Measurements from ENCODE around the gene SELENON. TPM values are rescaled to one million over a fixed set of nuclear protein-coding genes. Genes with fewer than 3 reads are reported as not detected.

SELENON gene
- total and polyA plus RNA-seq, 2 of the 13 experiments (the other 11 are each of a cell fraction or from before 2014, with no cell fraction given), result 3.8 to 8.0 TPM

DNA sequence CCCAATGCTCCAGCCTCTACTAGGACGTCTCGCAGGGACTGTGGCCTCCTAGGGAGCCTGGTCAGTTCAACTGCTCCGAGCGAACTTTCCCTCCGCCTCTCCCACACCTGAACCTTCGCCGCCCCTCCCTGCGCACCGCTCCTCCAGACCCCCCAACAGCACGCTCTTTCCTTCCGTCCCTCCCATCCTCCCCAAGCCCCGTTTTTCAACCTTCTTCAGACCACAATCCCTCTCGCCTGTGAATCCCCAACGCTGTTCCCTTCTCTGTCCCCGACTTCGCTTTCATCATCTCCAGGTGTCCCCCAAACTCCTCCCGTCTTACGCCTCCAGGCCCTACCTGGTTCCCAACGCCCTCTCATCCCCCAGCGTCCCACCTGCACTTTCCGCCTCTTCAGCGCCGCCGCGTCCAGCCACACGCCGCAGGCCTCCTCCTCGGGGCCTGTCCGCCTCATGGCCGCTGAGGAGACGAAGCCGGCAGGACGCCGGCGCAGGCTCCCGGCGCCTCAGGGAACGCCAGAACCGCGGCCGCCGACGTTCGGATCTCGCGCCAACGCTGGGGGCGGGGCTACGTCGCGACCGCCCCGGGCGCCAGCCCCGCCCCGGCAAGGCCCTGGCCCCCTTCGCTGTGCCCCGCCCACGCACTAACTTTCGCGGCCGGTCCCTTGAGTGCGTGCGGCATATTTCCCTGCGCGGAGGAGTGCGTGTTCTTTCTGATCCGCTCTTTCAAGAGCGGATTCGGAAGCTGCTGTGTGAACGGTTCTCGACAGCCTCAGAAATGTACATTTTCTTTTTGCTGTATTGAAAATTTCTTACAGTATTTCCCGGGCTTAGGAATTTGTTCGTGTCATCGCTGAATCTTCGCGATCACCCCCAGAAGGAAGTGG is 59.2 kb downstream of the SELENON start, which contains the start of gene AUNIP (continued):
- TF ChIP-seq, protein P1, sequence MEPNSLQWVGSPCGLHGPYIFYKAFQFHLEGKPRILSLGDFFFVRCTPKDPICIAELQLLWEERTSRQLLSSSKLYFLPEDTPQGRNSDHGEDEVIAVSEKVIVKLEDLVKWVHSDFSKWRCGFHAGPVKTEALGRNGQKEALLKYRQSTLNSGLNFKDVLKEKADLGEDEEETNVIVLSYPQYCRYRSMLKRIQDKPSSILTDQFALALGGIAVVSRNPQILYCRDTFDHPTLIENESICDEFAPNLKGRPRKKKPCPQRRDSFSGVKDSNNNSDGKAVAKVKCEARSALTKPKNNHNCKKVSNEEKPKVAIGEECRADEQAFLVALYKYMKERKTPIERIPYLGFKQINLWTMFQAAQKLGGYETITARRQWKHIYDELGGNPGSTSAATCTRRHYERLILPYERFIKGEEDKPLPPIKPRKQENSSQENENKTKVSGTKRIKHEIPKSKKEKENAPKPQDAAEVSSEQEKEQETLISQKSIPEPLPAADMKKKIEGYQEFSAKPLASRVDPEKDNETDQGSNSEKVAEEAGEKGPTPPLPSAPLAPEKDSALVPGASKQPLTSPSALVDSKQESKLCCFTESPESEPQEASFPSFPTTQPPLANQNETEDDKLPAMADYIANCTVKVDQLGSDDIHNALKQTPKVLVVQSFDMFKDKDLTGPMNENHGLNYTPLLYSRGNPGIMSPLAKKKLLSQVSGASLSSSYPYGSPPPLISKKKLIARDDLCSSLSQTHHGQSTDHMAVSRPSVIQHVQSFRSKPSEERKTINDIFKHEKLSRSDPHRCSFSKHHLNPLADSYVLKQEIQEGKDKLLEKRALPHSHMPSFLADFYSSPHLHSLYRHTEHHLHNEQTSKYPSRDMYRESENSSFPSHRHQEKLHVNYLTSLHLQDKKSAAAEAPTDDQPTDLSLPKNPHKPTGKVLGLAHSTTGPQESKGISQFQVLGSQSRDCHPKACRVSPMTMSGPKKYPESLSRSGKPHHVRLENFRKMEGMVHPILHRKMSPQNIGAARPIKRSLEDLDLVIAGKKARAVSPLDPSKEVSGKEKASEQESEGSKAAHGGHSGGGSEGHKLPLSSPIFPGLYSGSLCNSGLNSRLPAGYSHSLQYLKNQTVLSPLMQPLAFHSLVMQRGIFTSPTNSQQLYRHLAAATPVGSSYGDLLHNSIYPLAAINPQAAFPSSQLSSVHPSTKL (CRISPR knock-in tag; IDR thresholded peaks at IDR 0.05), result peak; percentile 64; the same call in 1 of the 2 replicates
- no peak; the same call in 1 of the 2 replicates for TF ChIP-seq ZNF761 (CRISPR knock-in tag; conservative IDR thresholded peaks at IDR 0.05)
- TF ChIP-seq HHEX (CRISPR knock-in tag; IDR thresholded peaks at IDR 0.05), result no peak
- TF ChIP-seq, protein P2, sequence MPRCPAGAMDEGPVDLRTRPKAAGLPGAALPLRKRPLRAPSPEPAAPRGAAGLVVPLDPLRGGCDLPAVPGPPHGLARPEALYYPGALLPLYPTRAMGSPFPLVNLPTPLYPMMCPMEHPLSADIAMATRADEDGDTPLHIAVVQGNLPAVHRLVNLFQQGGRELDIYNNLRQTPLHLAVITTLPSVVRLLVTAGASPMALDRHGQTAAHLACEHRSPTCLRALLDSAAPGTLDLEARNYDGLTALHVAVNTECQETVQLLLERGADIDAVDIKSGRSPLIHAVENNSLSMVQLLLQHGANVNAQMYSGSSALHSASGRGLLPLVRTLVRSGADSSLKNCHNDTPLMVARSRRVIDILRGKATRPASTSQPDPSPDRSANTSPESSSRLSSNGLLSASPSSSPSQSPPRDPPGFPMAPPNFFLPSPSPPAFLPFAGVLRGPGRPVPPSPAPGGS (CRISPR knock-in tag; IDR thresholded peaks at IDR 0.05), result peak; percentile 87; the same call in 1 of the 2 replicates
- TF ChIP-seq ARNT (IDR thresholded peaks at IDR 0.05), result no peak
- TF ChIP-seq POLR2AphosphoS5 (IDR thresholded peaks at IDR 0.05; ENCODE audit: low read depth, low read length), result peak; percentile 97
- TF ChIP-seq, protein P3, sequence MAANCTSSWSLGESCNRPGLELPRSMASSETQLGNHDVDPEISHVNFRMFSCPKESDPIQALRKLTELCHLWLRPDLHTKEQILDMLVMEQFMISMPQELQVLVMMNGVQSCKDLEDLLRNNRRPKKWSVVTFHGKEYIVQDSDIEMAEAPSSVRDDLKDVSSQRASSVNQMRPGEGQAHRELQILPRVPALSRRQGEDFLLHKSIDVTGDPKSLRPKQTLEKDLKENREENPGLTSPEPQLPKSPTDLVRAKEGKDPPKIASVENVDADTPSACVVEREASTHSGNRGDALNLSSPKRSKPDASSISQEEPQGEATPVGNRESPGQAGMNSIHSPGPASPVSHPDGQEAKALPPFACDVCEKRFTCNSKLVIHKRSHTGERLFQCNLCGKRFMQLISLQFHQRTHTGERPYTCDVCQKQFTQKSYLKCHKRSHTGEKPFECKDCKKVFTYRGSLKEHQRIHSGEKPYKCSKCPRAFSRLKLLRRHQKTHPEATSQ (CRISPR knock-in tag; IDR thresholded peaks at IDR 0.05; ENCODE audit: borderline replicate concordance), result peak; percentile 63; the same call in 1 of the 2 replicates
- TF ChIP-seq, protein P4, sequence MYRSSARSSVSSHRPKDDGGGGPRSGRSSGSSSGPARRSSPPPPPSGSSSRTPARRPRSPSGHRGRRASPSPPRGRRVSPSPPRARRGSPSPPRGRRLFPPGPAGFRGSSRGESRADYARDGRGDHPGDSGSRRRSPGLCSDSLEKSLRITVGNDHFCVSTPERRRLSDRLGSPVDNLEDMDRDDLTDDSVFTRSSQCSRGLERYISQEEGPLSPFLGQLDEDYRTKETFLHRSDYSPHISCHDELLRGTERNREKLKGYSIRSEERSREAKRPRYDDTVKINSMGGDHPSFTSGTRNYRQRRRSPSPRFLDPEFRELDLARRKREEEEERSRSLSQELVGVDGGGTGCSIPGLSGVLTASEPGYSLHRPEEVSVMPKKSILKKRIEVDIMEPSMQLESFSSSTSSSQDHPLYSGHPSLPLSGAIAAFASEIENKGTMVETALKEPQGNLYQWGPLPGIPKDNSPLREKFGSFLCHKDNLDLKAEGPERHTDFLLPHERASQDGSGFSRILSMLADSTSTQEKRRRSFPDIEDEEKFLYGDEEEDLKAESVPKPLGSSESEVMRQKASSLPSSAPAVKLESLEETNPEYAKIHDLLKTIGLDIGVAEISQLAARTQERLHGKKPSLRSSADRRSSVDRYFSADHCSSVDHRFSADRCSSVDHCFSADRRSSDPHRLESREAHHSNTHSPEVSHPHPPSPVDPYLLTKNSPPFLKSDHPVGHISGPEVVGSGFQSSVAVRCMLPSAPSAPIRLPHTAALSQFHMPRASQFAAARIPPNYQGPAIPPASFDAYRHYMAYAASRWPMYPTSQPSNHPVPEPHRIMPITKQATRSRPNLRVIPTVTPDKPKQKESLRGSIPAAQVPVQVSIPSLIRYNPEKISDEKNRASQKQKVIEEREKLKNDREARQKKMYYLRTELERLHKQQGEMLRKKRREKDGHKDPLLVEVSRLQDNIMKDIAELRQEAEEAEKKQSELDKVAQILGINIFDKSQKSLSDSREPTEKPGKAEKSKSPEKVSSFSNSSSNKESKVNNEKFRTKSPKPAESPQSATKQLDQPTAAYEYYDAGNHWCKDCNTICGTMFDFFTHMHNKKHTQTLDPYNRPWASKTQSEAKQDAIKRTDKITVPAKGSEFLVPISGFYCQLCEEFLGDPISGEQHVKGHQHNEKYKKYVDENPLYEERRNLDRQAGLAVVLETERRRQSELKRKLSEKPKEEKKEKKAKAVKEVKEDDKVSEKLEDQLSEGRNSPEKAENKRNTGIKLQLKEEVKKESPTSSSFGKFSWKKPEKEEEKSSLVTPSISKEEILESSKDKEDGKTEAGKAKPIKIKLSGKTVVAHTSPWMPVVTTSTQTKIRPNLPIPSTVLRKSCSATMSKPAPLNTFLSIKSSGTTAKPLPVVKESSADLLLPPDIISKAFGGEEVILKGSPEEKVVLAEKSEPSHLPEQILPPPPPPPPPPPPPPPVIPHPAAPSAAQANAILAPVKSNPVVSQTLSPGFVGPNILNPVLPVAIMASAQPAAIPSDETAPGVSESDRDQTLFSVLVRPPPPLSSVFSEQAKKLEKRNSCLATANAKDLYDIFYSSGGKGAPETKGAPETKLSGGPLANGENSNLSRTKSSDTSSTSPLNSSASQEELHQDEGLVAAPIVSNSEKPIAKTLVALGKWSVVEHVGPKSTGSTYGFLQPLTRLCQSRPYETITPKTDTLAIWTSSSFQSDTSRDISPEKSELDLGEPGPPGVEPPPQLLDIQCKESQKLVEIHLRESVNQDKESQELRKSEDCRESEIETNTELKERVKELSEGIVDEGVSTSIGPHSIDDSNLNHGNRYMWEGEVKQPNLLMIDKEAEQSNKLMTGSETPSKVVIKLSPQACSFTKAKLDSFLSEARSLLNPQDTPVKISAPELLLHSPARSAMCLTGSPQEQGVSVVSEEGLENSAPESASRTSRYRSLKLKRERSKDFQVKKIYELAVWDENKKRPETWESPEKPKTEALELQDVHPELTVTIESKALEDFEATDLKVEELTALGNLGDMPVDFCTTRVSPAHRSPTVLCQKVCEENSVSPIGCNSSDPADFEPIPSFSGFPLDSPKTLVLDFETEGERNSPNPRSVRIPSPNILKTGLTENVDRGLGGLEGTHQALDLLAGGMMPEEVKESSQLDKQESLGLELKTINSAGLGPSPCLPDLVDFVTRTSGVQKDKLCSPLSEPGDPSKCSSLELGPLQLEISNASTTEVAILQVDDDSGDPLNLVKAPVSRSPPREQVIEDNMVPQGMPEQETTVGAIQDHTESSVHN (CRISPR knock-in tag; IDR thresholded peaks at IDR 0.05), result 0 out of 2 replicates have a peak, but pooled peaks have one; percentile 33
- TF ChIP-seq SOX13 (IDR thresholded peaks at IDR 0.05), result no peak
- TF ChIP-seq SOX13 (CRISPR knock-in tag; conservative IDR thresholded peaks at IDR 0.05 in 1 of 2, IDR thresholded peaks at IDR 0.05 in 1 of 2), result peak in 1 of 2 experiments; percentile 61; a peak in 2 of 4 replicates
- no peak for TF ChIP-seq CCAR2 (optimal IDR thresholded peaks at IDR 0.05; ENCODE audit: low read depth, low read length)
- peak; percentile 94 for TF ChIP-seq ZNF235 (CRISPR knock-in tag; IDR thresholded peaks at IDR 0.05; ENCODE audit: borderline replicate concordance)
